HL-60 (cell line): ENCODE measurements around the gene SMARCA1.

Source experiments
- DNase-seq, 2 experiments: peaks; one replicate each; pipeline ENCODE4 v3.0.0-alpha.2; 2010 to 2020; ENCODE audit warnings: low read depth in 1 of 2, low spot score in 1 of 2
- H3K27ac ChIP-seq: fragments of 250-450 bp; sonication (Bioruptor Pico); replicated peaks from 2 replicates; pipeline ENCODE4 v1.5.1; 2020; ENCODE audit warnings: mild to moderate bottlenecking, moderate library complexity
- H3K27me3 ChIP-seq: fragments of 250-450 bp; sonication (Bioruptor Pico); 2 replicates; pipeline ENCODE4 v1.5.1; 2021; ENCODE audit warnings: mild to moderate bottlenecking, moderate library complexity; ENCODE audit not compliant: insufficient read depth, poor library complexity, severe bottlenecking
- H3K4me3 ChIP-seq: replicated peaks from 2 replicates; pipeline ENCODE4 v1.5.1; 2011; ENCODE audit warnings: mild to moderate bottlenecking, control low read depth, low read length; ENCODE audit not compliant: insufficient read depth
- GABPA ChIP-seq: IDR thresholded peaks from 2 replicates; pipeline ENCODE4 v1.6.1; 2012; ENCODE audit warnings: low read depth
- POLR2AphosphoS5 ChIP-seq: IDR thresholded peaks from 2 replicates; pipeline ENCODE4 v1.6.1; 2012; ENCODE audit warnings: low read depth
- SPI1 ChIP-seq: IDR thresholded peaks from 2 replicates; pipeline ENCODE4 v1.6.1; 2012; ENCODE audit warnings: low read depth, mild to moderate bottlenecking, borderline replicate concordance
- TF ChIP-seq, protein P1 (sequence below): IDR thresholded peaks from one replicate; pipeline ENCODE4 v1.5.1; 2011; ENCODE audit warnings: low read length, control low read depth, inconsistent platforms; ENCODE audit not compliant: insufficient read depth
- TF ChIP-seq, protein P2 (sequence below): IDR thresholded peaks from 2 replicates; pipeline ENCODE4 v1.6.1; 2012; ENCODE audit warnings: low read depth; ENCODE audit not compliant: insufficient replicate concordance

SMARCA1 gene

DNA sequence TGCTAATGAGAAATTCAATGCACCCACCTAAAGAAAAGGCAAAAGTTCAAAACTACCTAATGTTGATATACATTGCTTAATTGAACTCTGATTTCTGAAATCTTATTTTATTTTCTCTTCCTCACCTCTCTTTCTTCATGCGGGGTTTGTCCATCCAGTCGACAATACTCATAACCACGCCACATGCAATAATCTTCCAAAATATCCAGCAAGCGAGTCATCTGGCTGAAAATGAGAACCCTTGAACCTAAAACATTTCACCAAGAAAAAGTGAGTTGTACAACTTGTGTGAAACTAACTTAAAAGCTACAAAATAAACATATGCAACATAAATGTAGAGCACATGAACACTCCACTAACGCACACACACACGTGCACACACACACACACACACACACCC, 26.7 kb downstream of the SMARCA1 start:
- TF ChIP-seq, protein P1, sequence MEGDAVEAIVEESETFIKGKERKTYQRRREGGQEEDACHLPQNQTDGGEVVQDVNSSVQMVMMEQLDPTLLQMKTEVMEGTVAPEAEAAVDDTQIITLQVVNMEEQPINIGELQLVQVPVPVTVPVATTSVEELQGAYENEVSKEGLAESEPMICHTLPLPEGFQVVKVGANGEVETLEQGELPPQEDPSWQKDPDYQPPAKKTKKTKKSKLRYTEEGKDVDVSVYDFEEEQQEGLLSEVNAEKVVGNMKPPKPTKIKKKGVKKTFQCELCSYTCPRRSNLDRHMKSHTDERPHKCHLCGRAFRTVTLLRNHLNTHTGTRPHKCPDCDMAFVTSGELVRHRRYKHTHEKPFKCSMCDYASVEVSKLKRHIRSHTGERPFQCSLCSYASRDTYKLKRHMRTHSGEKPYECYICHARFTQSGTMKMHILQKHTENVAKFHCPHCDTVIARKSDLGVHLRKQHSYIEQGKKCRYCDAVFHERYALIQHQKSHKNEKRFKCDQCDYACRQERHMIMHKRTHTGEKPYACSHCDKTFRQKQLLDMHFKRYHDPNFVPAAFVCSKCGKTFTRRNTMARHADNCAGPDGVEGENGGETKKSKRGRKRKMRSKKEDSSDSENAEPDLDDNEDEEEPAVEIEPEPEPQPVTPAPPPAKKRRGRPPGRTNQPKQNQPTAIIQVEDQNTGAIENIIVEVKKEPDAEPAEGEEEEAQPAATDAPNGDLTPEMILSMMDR, result no peak
- TF ChIP-seq, protein P2, sequence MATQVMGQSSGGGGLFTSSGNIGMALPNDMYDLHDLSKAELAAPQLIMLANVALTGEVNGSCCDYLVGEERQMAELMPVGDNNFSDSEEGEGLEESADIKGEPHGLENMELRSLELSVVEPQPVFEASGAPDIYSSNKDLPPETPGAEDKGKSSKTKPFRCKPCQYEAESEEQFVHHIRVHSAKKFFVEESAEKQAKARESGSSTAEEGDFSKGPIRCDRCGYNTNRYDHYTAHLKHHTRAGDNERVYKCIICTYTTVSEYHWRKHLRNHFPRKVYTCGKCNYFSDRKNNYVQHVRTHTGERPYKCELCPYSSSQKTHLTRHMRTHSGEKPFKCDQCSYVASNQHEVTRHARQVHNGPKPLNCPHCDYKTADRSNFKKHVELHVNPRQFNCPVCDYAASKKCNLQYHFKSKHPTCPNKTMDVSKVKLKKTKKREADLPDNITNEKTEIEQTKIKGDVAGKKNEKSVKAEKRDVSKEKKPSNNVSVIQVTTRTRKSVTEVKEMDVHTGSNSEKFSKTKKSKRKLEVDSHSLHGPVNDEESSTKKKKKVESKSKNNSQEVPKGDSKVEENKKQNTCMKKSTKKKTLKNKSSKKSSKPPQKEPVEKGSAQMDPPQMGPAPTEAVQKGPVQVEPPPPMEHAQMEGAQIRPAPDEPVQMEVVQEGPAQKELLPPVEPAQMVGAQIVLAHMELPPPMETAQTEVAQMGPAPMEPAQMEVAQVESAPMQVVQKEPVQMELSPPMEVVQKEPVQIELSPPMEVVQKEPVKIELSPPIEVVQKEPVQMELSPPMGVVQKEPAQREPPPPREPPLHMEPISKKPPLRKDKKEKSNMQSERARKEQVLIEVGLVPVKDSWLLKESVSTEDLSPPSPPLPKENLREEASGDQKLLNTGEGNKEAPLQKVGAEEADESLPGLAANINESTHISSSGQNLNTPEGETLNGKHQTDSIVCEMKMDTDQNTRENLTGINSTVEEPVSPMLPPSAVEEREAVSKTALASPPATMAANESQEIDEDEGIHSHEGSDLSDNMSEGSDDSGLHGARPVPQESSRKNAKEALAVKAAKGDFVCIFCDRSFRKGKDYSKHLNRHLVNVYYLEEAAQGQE, result no peak
- TF ChIP-seq GABPA (no peak), SPI1 (no peak), POLR2AphosphoS5 (no peak)
- no peak overlapping the region for H3K4me3 ChIP-seq
- DNase-seq, result no peak
- H3K27me3 ChIP-seq, result no peaks in the 10 kb centered on the region
- H3K27ac ChIP-seq, result no peak overlapping the region

DNA sequence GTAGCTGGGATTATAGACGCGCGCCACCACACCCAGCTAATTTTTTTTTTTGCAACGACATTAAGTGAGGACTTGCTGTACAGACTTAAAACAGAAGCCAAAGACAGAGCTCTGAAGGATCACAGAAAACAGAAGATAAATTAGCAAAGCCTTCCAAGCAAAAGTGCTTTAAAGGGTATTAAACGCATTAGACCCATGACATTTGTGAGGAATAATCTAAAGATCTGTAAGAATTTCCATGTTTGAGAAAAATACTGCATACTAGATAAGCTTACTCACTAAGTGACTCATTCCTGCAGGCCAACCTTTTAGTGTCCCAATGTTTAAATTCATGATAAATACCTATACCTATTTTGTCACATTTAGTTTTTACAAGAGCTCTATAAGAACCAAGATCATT, 27.4 kb downstream of the SMARCA1 start:
- no peaks in the 10 kb centered on the region for H3K27me3 ChIP-seq
- H3K4me3 ChIP-seq, result no peak overlapping the region
- TF ChIP-seq POLR2AphosphoS5, result no peak
- no peak for TF ChIP-seq SPI1
- TF ChIP-seq, protein P1, result no peak
- TF ChIP-seq, protein P2, result no peak
- no peak for TF ChIP-seq GABPA
- no peak overlapping the region for H3K27ac ChIP-seq
- DNase-seq, result no peak

DNA sequence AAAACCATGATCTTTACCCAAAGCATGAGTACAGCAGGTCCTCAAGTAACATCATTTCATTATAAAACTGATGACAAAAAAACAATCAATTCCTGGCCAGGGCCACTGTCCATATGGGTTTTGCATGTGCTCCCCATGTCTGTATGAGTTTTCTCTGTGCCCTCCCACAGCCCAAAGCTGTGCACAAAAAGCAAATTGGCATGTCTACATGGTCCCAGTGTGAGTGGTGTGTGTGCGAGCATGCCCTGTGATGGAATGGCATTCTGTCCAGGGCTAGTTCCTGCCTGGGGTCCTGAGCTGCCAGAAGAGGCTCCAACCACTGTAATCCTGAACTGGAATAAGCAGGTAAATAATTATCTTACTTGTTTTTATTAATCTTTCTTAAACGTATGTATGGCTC, 28.4 kb downstream of the SMARCA1 start:
- H3K27ac ChIP-seq, result no peak overlapping the region
- TF ChIP-seq POLR2AphosphoS5 (no peak), GABPA (no peak)
- TF ChIP-seq, protein P1, result no peak
- H3K27me3 ChIP-seq, result no peaks in the 10 kb centered on the region
- H3K4me3 ChIP-seq, result no peak overlapping the region
- DNase-seq, result no peak

DNA sequence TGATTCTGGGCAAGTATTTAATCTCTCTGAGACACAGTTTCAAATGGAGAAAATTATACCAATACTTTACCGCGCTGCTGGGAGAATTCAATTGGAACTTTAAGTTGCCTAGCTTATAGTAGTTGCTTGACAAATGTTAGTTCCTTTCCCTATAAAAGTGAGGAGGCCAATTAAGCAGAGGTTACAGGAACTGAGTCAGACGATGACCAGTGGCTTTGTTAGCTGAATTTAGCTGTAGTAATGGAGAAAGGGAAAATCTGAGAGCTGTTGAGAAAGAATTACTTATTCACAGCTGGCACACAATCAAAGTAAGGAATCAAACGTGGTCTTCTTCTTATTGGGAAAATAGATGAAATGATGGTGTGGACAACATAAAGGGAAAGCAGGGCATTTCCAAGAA, 29.6 kb downstream of the SMARCA1 start:
- no peak overlapping the region for H3K27ac ChIP-seq
- no peak overlapping the region for H3K4me3 ChIP-seq
- DNase-seq, result no peak
- TF ChIP-seq GABPA (no peak), POLR2AphosphoS5 (no peak), SPI1 (no peak)
- TF ChIP-seq, protein P1, result no peak
- TF ChIP-seq, protein P2, result no peak
- no peaks in the 10 kb centered on the region for H3K27me3 ChIP-seq
